Measurements from ENCODE around the gene GSTT2.
"Not testable (repeated sequence)": the region's sequence is repeated elsewhere in the genome, so short reads cannot be mapped to it uniquely, and the experiment has no call there.

The GSTT2 gene

GRCh38 chr22:23961084-23961771 is 18.7 kb upstream of the GSTT2 start, which contains the start of gene GSTT2B:
TSS of gene GSTT2B (minus strand) at chr22:23961195. CDS start at chr22:23961131, 64 bp downstream.
- not testable (repeated sequence) for H3K9ac ChIP-seq

GRCh38 chr22:23966094-23966493 is 13.8 kb upstream of the GSTT2 start:
- H3K4me2 ChIP-seq; H3K9ac ChIP-seq; H3K4me3 ChIP-seq; H3K27me3 ChIP-seq; H3K9me3 ChIP-seq (replicated peaks in 1 of 11); H3K27ac ChIP-seq: not testable (repeated sequence)
- Histone ChIP-seq H4K20me1 (peaks cover 21 to 22% (median 22%) of the 10 kb centered on the region in 11 experiments; a peak in 21 of 22 replicates), H3K36me3 (peaks cover 21 to 22% (median 22%) of the 10 kb centered on the region in 11 experiments), H3K4me1 (peaks cover 19 to 22% (median 21%) of the 10 kb centered on the region in 10 experiments)

More at GRCh38 chr22:23961084-23961771, 18.7 kb upstream of the GSTT2 start, which contains the start of gene GSTT2B:
- not testable (repeated sequence) for H3K36me3 ChIP-seq; H3K27ac ChIP-seq; H3K4me1 ChIP-seq; H3K9me3 ChIP-seq (replicated peaks in 1 of 11); H4K20me1 ChIP-seq; H3K4me3 ChIP-seq; H3K4me2 ChIP-seq
- H3K27me3 ChIP-seq: peaks cover 9 to 19% (median 18%) of the 10 kb centered on the region in 11 experiments

- H3K9me3 ChIP-seq (replicated peaks in 1 of 11); H3K4me2 ChIP-seq; H3K9ac ChIP-seq; H3K27ac ChIP-seq; H3K4me3 ChIP-seq; H3K27me3 ChIP-seq: not testable (repeated sequence)
- H3K36me3 ChIP-seq: peaks cover 25 to 27% (median 26%) of the 10 kb centered on the region in 11 experiments
- peaks cover 26 to 27% (median 26%) of the 10 kb centered on the region in 11 experiments; a peak in 21 of 22 replicates for H4K20me1 ChIP-seq
- peaks cover 22 to 27% (median 25%) of the 10 kb centered on the region in 10 experiments for H3K4me1 ChIP-seq
These were observed 13.4 kb upstream of the GSTT2 start, which contains the start of gene DDTL for GRCh38 chr22:23966568-23966967. TSS of gene DDTL (plus strand) at chr22:23966888. CDS start at chr22:23966915, 27 bp downstream.

- Histone ChIP-seq H4K20me1 (peaks cover 28 to 32% (median 30%) of the 10 kb centered on the region in 11 experiments; a peak in 21 of 22 replicates), H3K9me3 (replicated peaks in 1 of 11) (no peaks in the 10 kb centered on the region), H3K4me3 (0 out of 20 replicates have a peak overlapping the region, but pooled peaks of 1 of the 10 experiments have one; percentile 2), H3K4me2 (peak overlapping the region; percentile 11 to 81 (median 49)), H3K27me3 (no peaks in the 10 kb centered on the region), H3K27ac (no peak overlapping the region), H3K36me3 (peaks cover 29 to 33% (median 30%) of the 10 kb centered on the region in 11 experiments), H3K9ac (peak overlapping the region in 8 of 11 experiments; percentile 10 to 57 (median 33); a peak in 6 of 22 replicates), H3K4me1 (peaks cover 22 to 31% (median 29%) of the 10 kb centered on the region in 10 experiments)
- TF ChIP-seq Cebpa-rat (IDR thresholded peaks at IDR 0.05): no peak
These were observed 10.9 kb upstream of the GSTT2 start for GRCh38 chr22:23969071-23969470.

DNA sequence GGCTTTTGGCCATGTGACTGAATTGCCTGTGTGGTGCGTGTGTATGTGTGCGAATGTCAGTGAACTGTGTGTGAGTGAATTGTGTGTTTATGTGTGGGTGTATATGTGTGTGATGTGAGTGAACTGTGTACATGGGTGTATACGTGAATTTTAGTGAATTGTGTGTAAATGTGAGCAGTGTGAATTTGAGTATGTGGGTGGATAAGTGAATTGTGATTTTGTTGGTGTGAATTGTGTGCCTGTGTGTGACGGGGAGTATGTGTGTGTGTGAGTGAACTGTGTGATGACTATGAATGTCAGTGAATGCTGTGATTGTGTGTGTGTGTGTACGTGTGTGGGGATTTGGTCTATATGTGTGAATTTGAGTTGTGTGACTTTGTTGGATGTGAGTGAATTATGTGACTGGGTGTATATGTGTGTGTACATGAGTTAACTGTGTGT is 9.7 kb upstream of the GSTT2 start:
- peaks cover 29 to 33% (median 30%) of the 10 kb centered on the region in 11 experiments for H3K36me3 ChIP-seq
- H3K4me1 ChIP-seq: peaks cover 22 to 31% (median 29%) of the 10 kb centered on the region in 10 experiments
- H3K4me3 ChIP-seq: peak overlapping the region in 2 of 10 experiments; percentile 2 to 18; a peak in 2 of 20 replicates
- peaks cover 28 to 32% (median 30%) of the 10 kb centered on the region in 11 experiments; a peak in 21 of 22 replicates for H4K20me1 ChIP-seq
- H3K27ac ChIP-seq: no peak overlapping the region
- H3K27me3 ChIP-seq: no peaks in the 10 kb centered on the region
- no peak for TF ChIP-seq Cebpa-rat (IDR thresholded peaks at IDR 0.05)
- H3K4me2 ChIP-seq: peak overlapping the region; percentile 16 to 81 (median 49); a peak in 18 of 22 replicates
- peak overlapping the region in 9 of 11 experiments; percentile 16 to 57 (median 32); a peak in 8 of 22 replicates for H3K9ac ChIP-seq
- no peaks in the 10 kb centered on the region for H3K9me3 ChIP-seq (replicated peaks in 1 of 11)

DNA sequence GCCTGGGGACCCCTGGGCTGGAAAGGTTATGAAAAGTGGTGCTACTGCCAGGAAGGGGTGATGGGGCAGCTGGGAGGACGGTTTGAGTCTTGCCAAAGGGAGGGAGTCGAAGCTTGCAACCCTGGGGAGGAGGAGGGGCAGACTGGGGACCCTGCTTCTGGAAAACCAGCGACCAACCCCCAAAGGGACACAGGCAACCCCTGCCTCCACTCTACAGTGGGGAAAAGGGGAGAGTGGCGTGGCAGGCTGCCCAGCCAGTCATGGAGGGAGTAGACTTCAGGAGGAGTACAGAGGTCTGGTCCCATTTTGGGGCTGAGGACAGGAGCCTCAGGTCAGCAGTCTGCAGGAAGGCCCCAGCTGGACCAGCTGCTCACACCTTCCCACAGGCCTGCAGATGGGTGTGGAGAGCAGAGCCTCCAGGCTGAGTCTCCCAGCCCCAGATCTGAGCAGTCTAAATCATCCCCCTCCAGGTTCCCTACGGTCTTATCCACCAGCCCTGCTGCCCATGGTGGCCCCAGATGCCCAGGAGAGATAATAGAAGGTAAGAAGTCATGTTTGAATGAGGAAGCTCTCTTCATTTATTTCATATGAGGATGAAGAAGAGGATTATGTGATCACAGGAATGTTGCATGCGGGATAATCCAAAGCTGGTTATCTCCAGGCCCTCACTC is 9.0 kb upstream of the GSTT2 start:
- peaks cover 22 to 31% (median 29%) of the 10 kb centered on the region in 10 experiments for H3K4me1 ChIP-seq
- peak overlapping the region in 9 of 11 experiments; percentile 0 to 63 (median 35); a peak in 10 of 22 replicates for H3K9ac ChIP-seq
- H3K36me3 ChIP-seq: peaks cover 29 to 33% (median 30%) of the 10 kb centered on the region in 11 experiments
- peak overlapping the region in 10 of 11 experiments; percentile 3 to 81 (median 33); a peak in 17 of 22 replicates for H3K4me2 ChIP-seq
- H3K27ac ChIP-seq: no peak overlapping the region
- TF ChIP-seq Cebpa-rat (IDR thresholded peaks at IDR 0.05): no peak
- H3K9me3 ChIP-seq (replicated peaks in 1 of 11): no peaks in the 10 kb centered on the region
- peak overlapping the region in 1 of 10 experiments; percentile 16; a peak in 1 of 20 replicates for H3K4me3 ChIP-seq
- peaks cover 28 to 32% (median 30%) of the 10 kb centered on the region in 11 experiments; a peak in 21 of 22 replicates for H4K20me1 ChIP-seq
- no peaks in the 10 kb centered on the region for H3K27me3 ChIP-seq

GRCh38 chr22:23971927-23972326 is 8.0 kb upstream of the GSTT2 start:
- H3K9ac ChIP-seq: peak overlapping the region in 8 of 11 experiments; percentile 0 to 63 (median 14); a peak in 3 of 22 replicates
- H3K4me1 ChIP-seq: peaks cover 22 to 31% (median 29%) of the 10 kb centered on the region in 10 experiments
- H4K20me1 ChIP-seq: peaks cover 28 to 32% (median 30%) of the 10 kb centered on the region in 11 experiments; a peak in 21 of 22 replicates
- H3K4me2 ChIP-seq: peak overlapping the region in 7 of 11 experiments; percentile 3 to 81 (median 35); a peak in 6 of 22 replicates
- H3K27ac ChIP-seq; H3K9me3 ChIP-seq (replicated peaks in 1 of 11); H3K27me3 ChIP-seq; H3K4me3 ChIP-seq: not testable (repeated sequence)
- peaks cover 29 to 33% (median 30%) of the 10 kb centered on the region in 11 experiments for H3K36me3 ChIP-seq

GRCh38 chr22:23974345-23974744 is 5.6 kb upstream of the GSTT2 start, which contains the start of gene DDT:
TSS of gene DDT (minus strand) at chr22:23974441. CDS start at chr22:23974414, 27 bp downstream.
- not testable (repeated sequence) for H3K4me3 ChIP-seq; H3K9me3 ChIP-seq (replicated peaks in 1 of 11); H3K27ac ChIP-seq; H3K27me3 ChIP-seq; H3K9ac ChIP-seq
- Histone ChIP-seq H3K36me3 (peaks cover 26 to 28% (median 26%) of the 10 kb centered on the region in 11 experiments), H4K20me1 (peaks cover 25 to 27% (median 26%) of the 10 kb centered on the region in 11 experiments; a peak in 21 of 22 replicates), H3K4me1 (peaks cover 19 to 27% (median 24%) of the 10 kb centered on the region in 10 experiments), H3K4me2 (peak within 1 kb of the TSS in 2 of 11 experiments; percentile 46 to 64; a peak in 1 of 22 replicates)

- H3K27me3 ChIP-seq; H3K9ac ChIP-seq; H3K9me3 ChIP-seq (replicated peaks in 1 of 11); H3K4me3 ChIP-seq; H3K27ac ChIP-seq: not testable (repeated sequence)
- Histone ChIP-seq H3K4me2 (peak overlapping the region in 2 of 11 experiments; percentile 46 to 64; a peak in 1 of 22 replicates), H4K20me1 (peaks cover 19 to 21% (median 21%) of the 10 kb centered on the region in 11 experiments; a peak in 21 of 22 replicates), H3K36me3 (peaks cover 20 to 23% (median 21%) of the 10 kb centered on the region in 11 experiments), H3K4me1 (peaks cover 13 to 21% (median 19%) of the 10 kb centered on the region in 10 experiments)
These were observed 5.0 kb upstream of the GSTT2 start for GRCh38 chr22:23974836-23975352.

DNA sequence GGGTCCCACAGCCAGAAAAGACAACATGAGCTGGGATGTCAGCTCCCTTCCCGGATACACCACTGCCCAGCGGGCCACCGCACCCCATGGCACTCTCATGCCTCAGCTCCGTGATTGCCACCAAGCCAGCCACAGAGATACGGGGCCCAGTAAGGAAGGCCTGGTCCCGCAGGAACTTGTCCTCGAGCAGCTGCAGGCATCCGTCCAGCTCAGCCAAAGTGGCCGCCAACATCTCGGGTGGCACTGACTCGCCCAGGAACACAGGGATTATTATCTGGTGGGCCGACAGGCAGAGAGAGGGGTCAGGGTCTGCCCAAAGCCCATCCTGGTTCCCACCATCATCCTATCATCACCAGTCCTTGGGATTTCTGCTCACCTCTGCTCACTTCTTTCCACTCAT is 2.6 kb upstream of the GSTT2 start:
- peaks cover 5 to 17% (median 14%) of the 10 kb centered on the region in 11 experiments; a peak in 20 of 22 replicates for H3K27me3 ChIP-seq
- H3K27ac ChIP-seq; H3K9ac ChIP-seq; H3K4me1 ChIP-seq; H3K36me3 ChIP-seq; H3K4me3 ChIP-seq; H3K9me3 ChIP-seq (replicated peaks in 1 of 11); H4K20me1 ChIP-seq; H3K4me2 ChIP-seq: not testable (repeated sequence)

DNA sequence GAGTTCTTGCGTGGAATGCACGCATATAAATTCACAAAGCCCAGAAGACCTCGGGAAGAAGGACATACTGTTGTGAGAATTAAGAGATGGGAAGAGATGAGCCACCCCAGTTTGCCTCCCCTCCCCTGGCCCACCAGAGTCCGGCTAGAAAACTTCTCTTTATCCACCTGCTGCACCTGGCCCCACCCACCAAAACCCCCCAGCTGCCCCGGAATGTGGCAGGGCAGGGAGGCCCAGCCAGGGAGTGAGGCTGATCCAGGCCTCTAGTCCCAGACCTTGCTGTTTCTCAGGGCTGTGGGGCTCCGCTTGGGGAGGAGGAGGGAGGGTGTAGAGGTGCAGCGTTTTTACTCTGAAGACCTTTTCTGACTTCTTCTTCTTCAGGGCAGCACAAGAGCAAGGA is 633 bp downstream of the GSTT2 start:
- H3K36me3 ChIP-seq; H3K27ac ChIP-seq; H3K4me3 ChIP-seq; H4K20me1 ChIP-seq; H3K9ac ChIP-seq; H3K4me1 ChIP-seq; H3K9me3 ChIP-seq (replicated peaks in 1 of 11); H3K4me2 ChIP-seq: not testable (repeated sequence)
- H3K27me3 ChIP-seq: peaks cover 5 to 17% (median 14%) of the 10 kb centered on the region in 11 experiments; a peak in 20 of 22 replicates

All from BLaER1 treated with 17β-estradiol and CSF1 and Interleukin-3, amounts not matched to agents 10 nM and 100 nM (cell line).